Measurements from ENCODE around the gene TRIM32.
"Not testable (repeated sequence)": the region's sequence is repeated elsewhere in the genome, so short reads cannot be mapped to it uniquely, and the experiment has no call there.

Gene TRIM32

GRCh38 chr9:116683535-116683934 is 3.6 kb upstream of the TRIM32 start:
- no peak for DNase-seq

GRCh38 chr9:116685166-116685565 is 1.9 kb upstream of the TRIM32 start:
- DNase-seq, result no peak

- DNase-seq, result no peak
Observed at GRCh38 chr9:116686135-116686534, 970 bp upstream of the TRIM32 start.

GRCh38 chr9:116686693-116687073 is 422 bp upstream of the TRIM32 start:
- DNase-seq, result no peak

GRCh38 chr9:116687754-116688135 is 640 bp downstream of the TRIM32 start:
- DNase-seq, result no peak

- DNase-seq, result no peak
Observed at GRCh38 chr9:116688806-116689485, 1.8 kb downstream of the TRIM32 start.

- no peak for DNase-seq
Observed at GRCh38 chr9:116689486-116690032, 2.5 kb downstream of the TRIM32 start.

- not testable (repeated sequence) for DNase-seq
Observed at GRCh38 chr9:116690805-116691204, 3.7 kb downstream of the TRIM32 start.

GRCh38 chr9:116691607-116692006 is 4.5 kb downstream of the TRIM32 start:
- no peak for DNase-seq

- no peak for DNase-seq
Observed at GRCh38 chr9:116692616-116693015, 5.5 kb downstream of the TRIM32 start.

GRCh38 chr9:116693233-116693731 is 6.2 kb downstream of the TRIM32 start:
- DNase-seq, result no peak

- DNase-seq, result no peak
Observed at GRCh38 chr9:116694785-116695291, 7.7 kb downstream of the TRIM32 start.

- DNase-seq, result no peak
Observed at GRCh38 chr9:116695438-116695837, 8.3 kb downstream of the TRIM32 start.

GRCh38 chr9:116697362-116697761 is 10.3 kb downstream of the TRIM32 start:
- DNase-seq, result no peak

- DNase-seq, result no peak
Observed at GRCh38 chr9:116697887-116698286, 10.8 kb downstream of the TRIM32 start.

GRCh38 chr9:116700279-116700678 is 13.2 kb downstream of the TRIM32 start:
- no peak for DNase-seq

- no peak for DNase-seq
Observed at GRCh38 chr9:116700882-116701865, 14.1 kb downstream of the TRIM32 start.

GRCh38 chr9:116701940-116702642 is 15.0 kb downstream of the TRIM32 start:
- DNase-seq, result no peak

- DNase-seq, result no peak
Observed at GRCh38 chr9:116703634-116704033, 16.5 kb downstream of the TRIM32 start.

GRCh38 chr9:116704470-116704869 is 17.4 kb downstream of the TRIM32 start:
- DNase-seq, result no peak

- DNase-seq, result no peak
Observed at GRCh38 chr9:116705531-116705930, 18.4 kb downstream of the TRIM32 start.
